Stomach smooth muscle (tissue), 2 donors: ENCODE results near the gene PIGS.
"Not testable (repeated sequence)": the region's sequence is repeated elsewhere in the genome, so short reads cannot be mapped to it uniquely, and the experiment has no call there.

Experiments
- H3K27ac ChIP-seq: one replicate; pipeline ENCODE4 v1.7.0; 2013; ENCODE audit warnings: mild to moderate bottlenecking, low read length, inconsistent platforms
- H3K27me3 ChIP-seq, 2 donors: one replicate each; pipeline ENCODE4 v1.7.0; 2013; ENCODE audit warnings: low read length in 2 of 2; ENCODE audit not compliant: insufficient read depth in 2 of 2, control insufficient read depth in 1 of 2
- H3K36me3 ChIP-seq, 2 donors: one replicate each; pipeline ENCODE4 v1.7.0; 2013; ENCODE audit warnings: low read length in 2 of 2; ENCODE audit not compliant: control insufficient read depth in 2 of 2, insufficient read depth in 2 of 2
- H3K4me1 ChIP-seq: one replicate; pipeline ENCODE4 v1.7.0; 2013; ENCODE audit warnings: low read length; ENCODE audit not compliant: control insufficient read depth, insufficient read depth
- H3K4me3 ChIP-seq, 2 donors: one replicate each; pipeline ENCODE4 v1.7.0; 2013; ENCODE audit warnings: low read length in 2 of 2
- H3K9ac ChIP-seq, 2 donors: one replicate each; pipeline ENCODE4 v1.7.0; 2013; ENCODE audit warnings: low read length in 2 of 2, mild to moderate bottlenecking in 1 of 2
- H3K9me3 ChIP-seq, 2 donors: one replicate each; pipeline ENCODE4 v1.7.0; 2013; ENCODE audit warnings: low read length in 2 of 2; ENCODE audit not compliant: control insufficient read depth in 2 of 2
- donor health status: healthy.
- donor health status: Pancreatic carcinoma.

The PIGS gene

DNA sequence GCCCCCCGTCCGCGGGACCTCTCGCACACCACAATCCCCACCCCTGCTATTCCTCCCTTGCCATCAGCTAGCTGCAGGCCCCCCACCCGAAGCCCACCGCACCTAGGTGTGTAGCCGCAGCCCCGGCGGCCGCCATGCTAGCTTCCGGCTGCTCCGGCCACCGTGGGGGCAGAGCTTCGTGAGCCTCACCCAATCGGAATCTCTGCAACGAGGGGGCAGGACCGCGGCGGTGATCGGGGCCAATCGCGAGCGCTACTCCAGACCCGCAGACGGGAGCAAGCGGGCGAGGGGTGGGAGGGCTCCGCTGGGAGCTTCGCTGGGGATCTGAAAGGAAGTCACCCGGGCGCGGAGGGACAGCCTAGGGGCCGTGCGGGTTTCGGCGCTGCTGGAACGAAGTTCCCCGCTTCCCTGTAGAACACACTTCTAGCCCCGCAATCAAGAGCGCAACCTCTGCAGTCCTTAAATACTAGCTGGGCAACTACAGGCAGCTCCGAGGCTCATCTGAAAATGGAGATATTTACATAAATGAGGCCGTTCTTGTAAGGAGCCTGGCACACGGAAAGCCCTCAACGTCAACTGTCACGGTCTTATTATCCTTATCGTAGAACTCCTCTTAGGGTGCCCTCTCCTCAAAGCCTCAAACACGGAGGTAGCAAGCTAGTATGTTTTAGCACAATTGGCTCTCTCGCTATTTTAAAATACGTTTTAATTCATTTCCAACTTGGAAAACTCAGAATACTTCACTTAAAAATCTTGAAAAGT is at the start of gene PIGS:
PIGS (minus strand) TSS at position 164 of the 762 bp plus-strand sequence; CDS start at position 136, 28 bp downstream.
- Histone ChIP-seq H3K36me3 (no peaks in the 10 kb centered on the region), H3K27ac (peak within 1 kb of the TSS; percentile 67), H3K27me3 (no peaks in the 10 kb centered on the region), H3K4me3 (peak within 1 kb of the TSS; percentile 88 to 97), H3K4me1 (peaks cover 28% of the 10 kb centered on the region), H3K9ac (peak within 1 kb of the TSS; percentile 83 to 87), H3K9me3 (no peaks in the 10 kb centered on the region)

DNA sequence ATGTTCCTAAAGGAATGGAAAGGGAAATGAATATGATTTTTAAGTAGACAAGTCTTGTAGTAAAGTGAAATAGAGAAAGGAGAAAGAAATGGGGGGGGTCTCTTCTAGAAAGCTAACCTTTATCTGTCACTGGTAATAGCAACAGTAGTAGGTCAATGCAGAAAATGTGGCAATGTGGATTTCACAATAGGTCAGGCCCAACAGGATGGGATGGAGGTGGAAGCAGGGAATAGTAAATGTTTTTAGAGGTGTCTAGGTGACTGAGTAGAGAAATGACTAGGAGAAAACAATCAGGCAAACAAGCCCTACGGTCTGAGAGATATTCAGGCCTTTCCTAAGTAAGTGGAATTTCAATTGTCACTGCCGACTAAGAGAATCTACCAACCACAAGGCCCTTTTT is 48.7 kb upstream of the PIGS start:
- no peak overlapping the region for H3K27ac ChIP-seq

DNA sequence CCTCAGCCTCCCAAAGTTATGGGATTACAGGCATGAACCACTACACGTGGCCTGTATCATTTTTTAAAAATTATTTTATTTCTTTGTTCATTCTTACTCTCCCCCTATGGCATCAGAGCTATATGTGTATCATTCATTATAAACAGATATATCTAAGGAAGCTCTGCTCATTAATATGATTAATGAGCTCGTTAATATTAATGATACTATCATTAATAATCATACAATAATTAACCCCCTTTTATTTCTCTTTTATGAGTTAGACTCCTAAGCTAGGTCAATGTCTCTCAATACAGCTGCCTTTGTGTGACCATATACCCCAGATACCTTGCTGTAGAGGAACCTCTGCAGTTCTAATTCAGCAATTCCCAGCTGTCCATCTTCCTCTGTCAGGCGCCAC is 47.1 kb upstream of the PIGS start:
- Histone ChIP-seq H3K4me3 (no peak overlapping the region), H3K27ac (no peak overlapping the region), H3K27me3 (no peaks in the 10 kb centered on the region), H3K36me3 (peaks cover 70 to 72% of the 10 kb centered on the region in 2 donors), H3K9me3 (no peaks in the 10 kb centered on the region), H3K4me1 (no peaks in the 10 kb centered on the region), H3K9ac (no peak overlapping the region)

More for the DNA sequence above, 48.7 kb upstream of the PIGS start:
- H3K36me3 ChIP-seq, result peaks cover 75 to 77% of the 10 kb centered on the region in 2 donors
- H3K4me1 ChIP-seq, result no peaks in the 10 kb centered on the region
- H3K9me3 ChIP-seq, result no peaks in the 10 kb centered on the region
- no peaks in the 10 kb centered on the region for H3K27me3 ChIP-seq
- H3K4me3 ChIP-seq, result no peak overlapping the region
- no peak overlapping the region for H3K9ac ChIP-seq

DNA sequence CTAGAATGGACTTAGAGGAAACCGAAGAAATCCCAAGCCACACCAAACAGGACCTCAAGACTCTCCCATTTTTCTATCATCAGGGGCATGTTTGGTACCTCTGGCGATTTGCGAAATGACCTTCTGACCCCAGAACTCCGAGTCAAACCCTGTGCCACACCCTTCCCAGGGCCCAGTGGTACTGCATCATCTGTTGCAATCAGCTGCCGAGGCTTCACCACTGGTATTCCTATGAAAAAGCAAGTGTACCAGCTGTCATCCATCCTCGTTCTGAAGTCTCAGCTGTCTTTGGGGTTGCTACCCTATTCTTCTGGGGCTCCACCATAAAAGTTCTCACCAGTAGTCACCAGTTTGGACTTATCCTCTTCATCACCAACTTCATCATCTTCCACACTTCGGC is 45.0 kb upstream of the PIGS start:
- H3K27ac ChIP-seq, result no peak overlapping the region
- no peak overlapping the region for H3K9ac ChIP-seq
- no peaks in the 10 kb centered on the region for H3K27me3 ChIP-seq
- no peaks in the 10 kb centered on the region for H3K4me1 ChIP-seq
- no peak overlapping the region for H3K4me3 ChIP-seq
- H3K36me3 ChIP-seq, result peaks cover 54 to 60% of the 10 kb centered on the region in 2 donors
- no peaks in the 10 kb centered on the region for H3K9me3 ChIP-seq

DNA sequence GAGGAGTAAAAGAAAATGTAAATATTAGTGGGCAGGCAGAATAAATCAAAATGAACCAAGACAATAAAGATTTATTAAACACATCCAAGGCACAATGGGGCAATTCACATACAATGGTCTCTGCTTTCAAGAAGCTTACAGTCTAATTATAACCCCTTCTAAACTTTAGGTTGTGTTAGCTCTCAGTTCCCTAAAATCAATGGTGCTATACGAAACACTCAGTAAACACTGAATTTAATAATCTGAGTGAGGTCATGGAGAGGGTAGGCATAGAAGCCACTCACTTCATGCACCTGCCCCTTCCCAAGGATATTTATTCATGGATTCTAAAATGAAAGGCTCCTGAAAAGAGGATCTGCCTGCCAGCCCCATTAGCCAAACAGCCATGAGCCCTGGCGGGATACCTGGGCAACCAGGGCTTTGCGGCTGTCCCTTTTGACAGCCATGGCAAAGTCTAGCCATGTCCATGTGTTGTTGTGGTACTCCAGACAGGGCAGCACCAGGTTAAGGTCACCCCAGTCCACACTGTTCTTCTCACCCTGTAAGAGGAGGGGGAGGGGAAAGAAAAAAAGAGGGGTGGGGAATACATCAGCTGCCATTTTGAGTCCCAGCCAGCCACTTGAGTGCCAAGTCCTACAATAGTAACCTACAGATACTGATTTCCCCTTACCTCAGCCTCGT is 44.1 kb upstream of the PIGS start:
- Histone ChIP-seq H3K4me1 (no peaks in the 10 kb centered on the region), H3K4me3 (no peak overlapping the region), H3K27ac (no peak overlapping the region), H3K9me3 (no peaks in the 10 kb centered on the region), H3K27me3 (no peaks in the 10 kb centered on the region), H3K36me3 (peaks cover 47 to 55% of the 10 kb centered on the region in 2 donors), H3K9ac (no peak overlapping the region)

DNA sequence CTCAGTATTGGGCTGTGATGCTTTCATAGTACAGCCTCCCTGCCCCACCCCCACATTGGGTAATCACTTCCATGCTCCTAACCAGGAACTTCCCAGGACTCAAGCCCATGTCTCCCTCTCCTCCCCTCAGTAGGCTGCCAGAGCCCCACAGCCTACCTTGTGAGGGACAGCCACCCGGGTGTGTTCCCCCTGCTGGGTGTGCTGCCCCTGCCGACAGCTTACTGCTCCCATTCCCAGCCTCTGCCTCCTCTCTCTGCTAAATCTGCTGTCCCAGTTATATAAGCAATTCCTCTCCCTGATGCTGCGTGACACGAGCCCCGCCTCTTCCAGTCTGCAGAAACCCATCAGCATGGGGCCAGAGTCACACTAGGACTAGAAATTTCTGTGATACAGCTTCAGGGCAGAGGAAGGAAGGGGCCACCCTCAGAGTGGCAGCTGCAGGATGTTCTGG is 42.6 kb upstream of the PIGS start, which contains the start of gene RSKR:
RSKR (minus strand) TSS at position 255 of the 451 bp plus-strand sequence; CDS start at position 231, 24 bp downstream.
- no peak within 1 kb of the TSS for H3K4me3 ChIP-seq
- H3K27me3 ChIP-seq, result no peaks in the 10 kb centered on the region
- H3K4me1 ChIP-seq, result no peaks in the 10 kb centered on the region
- H3K36me3 ChIP-seq, result peaks cover 34 to 41% of the 10 kb centered on the region in 2 donors
- peak within 1 kb of the TSS in 1 of 2 donors; percentile 7 for H3K9ac ChIP-seq
- no peak within 1 kb of the TSS for H3K27ac ChIP-seq
- H3K9me3 ChIP-seq, result no peaks in the 10 kb centered on the region

DNA sequence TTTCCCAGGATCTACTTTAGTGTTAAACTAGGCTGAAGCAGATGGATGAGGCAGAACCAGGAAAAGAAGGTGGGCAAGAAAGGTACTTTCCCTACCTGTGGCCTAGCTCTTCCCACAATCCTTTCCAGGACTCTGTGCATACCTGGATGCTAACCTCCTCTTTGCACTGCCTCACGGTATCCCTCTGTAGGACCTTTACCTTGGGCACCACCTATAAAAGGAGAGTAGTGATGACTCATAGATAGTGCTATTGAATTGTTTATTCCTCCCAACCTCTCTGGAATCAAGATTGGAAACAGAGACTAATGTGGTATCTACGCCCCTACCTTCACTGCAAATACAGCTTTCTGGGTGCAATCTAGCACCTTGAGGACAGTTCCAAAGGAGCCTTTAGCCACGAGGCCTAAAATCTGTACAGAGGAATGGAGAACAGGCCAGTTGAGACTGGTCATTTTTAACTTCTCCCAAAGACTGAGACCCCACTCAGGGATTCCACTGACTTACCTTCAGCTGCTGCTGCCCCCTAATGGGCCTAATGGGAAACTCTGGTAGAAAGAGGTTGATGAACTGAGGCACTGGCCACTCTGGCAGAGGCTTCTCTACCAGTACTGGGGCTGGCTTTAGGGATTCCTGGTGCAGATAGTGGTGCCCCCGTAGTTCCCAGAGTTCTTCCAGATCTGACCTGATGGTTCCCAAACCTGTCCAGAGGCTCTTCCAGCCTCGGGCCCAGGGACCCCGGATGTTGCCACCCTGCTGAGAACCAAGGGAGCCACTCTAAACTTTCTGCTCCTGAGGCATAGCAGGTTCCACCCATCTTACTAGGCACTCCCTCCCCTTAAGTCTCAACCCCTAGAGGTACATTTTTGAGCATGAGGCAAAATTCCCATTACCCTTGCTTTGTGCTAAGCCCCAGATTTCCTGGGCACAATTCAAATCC is 41.9 kb upstream of the PIGS start:
- Histone ChIP-seq H3K4me1 (no peaks in the 10 kb centered on the region), H3K9me3 (no peaks in the 10 kb centered on the region), H3K27me3 (no peaks in the 10 kb centered on the region), H3K4me3 (no peak overlapping the region), H3K27ac (no peak overlapping the region), H3K9ac (peak overlapping the region in 1 of 2 donors; percentile 7), H3K36me3 (peaks cover 30 to 35% of the 10 kb centered on the region in 2 donors)

DNA sequence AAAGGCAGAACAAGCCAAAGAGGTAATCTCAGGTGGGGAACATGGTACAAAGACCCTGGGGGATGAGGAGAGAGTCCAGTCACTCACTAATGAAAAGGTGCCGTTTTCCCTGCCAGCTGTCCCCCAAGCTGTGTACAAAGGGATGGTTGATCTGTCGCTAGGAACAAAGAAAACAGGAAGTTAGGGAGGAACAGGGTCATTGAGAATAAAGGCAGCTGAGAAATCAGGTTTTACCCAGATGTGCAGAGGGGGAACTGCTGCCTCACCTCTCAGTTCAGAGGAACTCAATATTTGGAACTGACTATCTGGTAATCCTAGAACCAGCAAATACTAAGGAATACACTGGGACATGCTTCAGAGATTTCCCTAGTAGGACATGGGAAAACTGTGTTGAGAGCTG is 41.2 kb upstream of the PIGS start:
- Histone ChIP-seq H3K27me3 (no peaks in the 10 kb centered on the region), H3K36me3 (peaks cover 30 to 35% of the 10 kb centered on the region in 2 donors), H3K27ac (no peak overlapping the region), H3K4me3 (no peak overlapping the region), H3K4me1 (no peaks in the 10 kb centered on the region), H3K9ac (no peak overlapping the region), H3K9me3 (no peaks in the 10 kb centered on the region)

DNA sequence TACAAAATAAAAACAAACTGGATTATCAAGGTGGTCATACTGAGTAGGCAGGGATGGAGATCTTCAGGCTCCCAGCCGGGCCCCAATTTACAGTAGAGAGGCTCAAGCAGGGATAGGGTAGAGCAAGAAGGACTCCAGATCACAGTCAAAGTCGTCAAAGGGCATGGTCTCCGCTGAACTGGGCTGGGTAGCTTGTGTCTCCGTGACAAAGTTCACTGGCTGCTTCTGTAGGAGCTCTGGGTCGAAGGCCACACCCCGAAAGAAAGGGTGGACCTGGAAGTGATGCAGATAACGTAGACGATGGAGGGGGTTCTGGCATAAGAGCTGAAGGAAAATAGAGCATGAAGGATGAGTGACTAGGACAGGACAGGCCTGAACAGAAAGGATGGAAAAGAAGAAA is 39.1 kb upstream of the PIGS start:
- H3K27me3 ChIP-seq, result no peaks in the 10 kb centered on the region
- H3K9me3 ChIP-seq, result no peaks in the 10 kb centered on the region
- H3K9ac ChIP-seq, result no peak overlapping the region
- no peak overlapping the region for H3K27ac ChIP-seq
- H3K4me1 ChIP-seq, result no peaks in the 10 kb centered on the region
- no peak overlapping the region for H3K4me3 ChIP-seq
- peaks cover 10 to 14% of the 10 kb centered on the region in 2 donors for H3K36me3 ChIP-seq

DNA sequence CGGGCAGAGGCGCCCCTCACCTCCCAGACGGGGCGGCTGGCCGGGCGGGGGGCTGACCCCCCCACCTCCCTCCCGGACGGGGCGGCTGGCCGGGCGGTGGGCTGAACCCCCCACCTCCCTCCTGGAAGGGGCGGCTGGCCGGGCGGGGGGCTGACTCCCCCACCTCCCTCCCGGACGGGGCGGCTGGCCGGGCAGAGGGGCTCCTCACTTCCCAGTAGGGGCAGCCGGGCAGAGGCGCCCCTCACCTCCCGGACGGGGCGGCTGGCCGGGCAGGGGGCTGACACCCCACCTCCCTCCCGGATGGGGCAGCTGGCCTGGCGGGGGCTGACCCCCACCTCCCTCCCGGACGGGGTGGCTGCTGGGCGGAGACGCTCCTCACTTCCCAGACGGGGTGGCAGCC is 32.7 kb upstream of the PIGS start:
- H3K27ac ChIP-seq, H3K36me3 ChIP-seq, H3K9me3 ChIP-seq, H3K27me3 ChIP-seq, H3K9ac ChIP-seq, H3K4me3 ChIP-seq: not testable (repeated sequence)
- peaks cover 11% of the 10 kb centered on the region for H3K4me1 ChIP-seq
